Liver (tissue), 9 donors: Measurements from ENCODE around the gene NLK. TPM values are rescaled to one million over a fixed set of nuclear protein-coding genes. Genes with fewer than 3 reads are reported as not detected.

ENCODE experiments used
- DNase-seq: peaks from one replicate; pipeline ENCODE4 v3.0.0-alpha.2; 2017; ENCODE audit warnings: low spot score
- H3K27ac ChIP-seq, 2 donors: one replicate each; pipeline ENCODE4 v1.7.0; 2013; ENCODE audit warnings: inconsistent platforms in 2 of 2, low read length in 2 of 2, control low read depth in 1 of 2, low read depth in 1 of 2, mild to moderate bottlenecking in 1 of 2
- H3K27me3 ChIP-seq, 4 donors: one replicate each; pipeline versions ENCODE4 v1.6.1 to v1.7.0; 2013; ENCODE audit warnings: low read length in 3 of 4, inconsistent platforms in 1 of 4, mild to moderate bottlenecking in 1 of 4, moderate library complexity in 1 of 4; ENCODE audit not compliant: control insufficient read depth in 4 of 4, insufficient read depth in 4 of 4
- H3K36me3 ChIP-seq, 4 donors: one replicate each; pipeline versions ENCODE4 v1.6.1 to v1.7.0; 2013; ENCODE audit warnings: low read length in 3 of 4, mild to moderate bottlenecking in 3 of 4, low read depth in 1 of 4, moderate library complexity in 1 of 4; ENCODE audit not compliant: control insufficient read depth in 4 of 4, insufficient read depth in 3 of 4
- H3K4me1 ChIP-seq, 4 donors: one replicate each; pipeline versions ENCODE4 v1.6.1 to v1.7.0; 2013; ENCODE audit warnings: low read length in 3 of 4, mild to moderate bottlenecking in 3 of 4, moderate library complexity in 1 of 4; ENCODE audit not compliant: control insufficient read depth in 4 of 4, insufficient read depth in 4 of 4
- H3K4me3 ChIP-seq, 3 donors: one replicate each; pipeline versions ENCODE4 v1.6.1 to v1.7.0; 2013; ENCODE audit warnings: low read length in 3 of 3, control low read depth in 1 of 3, low read depth in 1 of 3, mild to moderate bottlenecking in 1 of 3
- H3K9ac ChIP-seq, 2 donors: one replicate each; pipeline ENCODE4 v1.7.0; 2013; ENCODE audit warnings: low read length in 2 of 2, mild to moderate bottlenecking in 2 of 2, moderate library complexity in 2 of 2, control low read depth in 1 of 2, low read depth in 1 of 2
- H3K9me3 ChIP-seq, 4 donors: one replicate each; pipeline versions ENCODE4 v1.6.1 to v1.7.0; 2013; ENCODE audit warnings: low read length in 3 of 4; ENCODE audit not compliant: control insufficient read depth in 4 of 4
- EGR1 ChIP-seq, 2 donors: IDR thresholded peaks; 2 replicates each; pipeline ENCODE4 v1.6.1; 2016 to 2018; ENCODE audit warnings: antibody characterized with exemption in 2 of 2, low read depth in 2 of 2
- FOXA1 ChIP-seq: IDR thresholded peaks from 2 replicates; pipeline ENCODE4 v1.6.1; 2016; ENCODE audit warnings: antibody characterized with exemption
- FOXA2 ChIP-seq: IDR thresholded peaks from 2 replicates; pipeline ENCODE4 v1.6.1; 2016; ENCODE audit warnings: antibody characterized with exemption
- GABPA ChIP-seq, 2 donors: IDR thresholded peaks in 1 of 2; conservative IDR thresholded peaks in 1 of 2; 2 replicates each; pipeline ENCODE4 v1.6.1; 2016; ENCODE audit warnings: antibody characterized with exemption in 2 of 2, mild to moderate bottlenecking in 1 of 2, moderate library complexity in 1 of 2
- HNF4A ChIP-seq, 2 donors: conservative IDR thresholded peaks; 2 replicates each; pipeline ENCODE4 v1.6.1; 2016; ENCODE audit warnings: antibody characterized with exemption in 2 of 2, mild to moderate bottlenecking in 2 of 2
- HNF4G ChIP-seq: IDR thresholded peaks from 2 replicates; pipeline ENCODE4 v1.6.1; 2016; ENCODE audit warnings: antibody characterized with exemption
- JUND ChIP-seq, 2 donors: IDR thresholded peaks; 2 replicates each; pipeline ENCODE4 v1.6.1; 2016; ENCODE audit warnings: antibody characterized with exemption in 2 of 2
- NR2F2 ChIP-seq: IDR thresholded peaks from 2 replicates; pipeline ENCODE4 v1.6.1; 2016; ENCODE audit warnings: antibody characterized with exemption
- RAD21 ChIP-seq, 2 donors: IDR thresholded peaks; 2 replicates each; pipeline ENCODE4 v1.6.1; 2016; ENCODE audit warnings: antibody characterized with exemption in 2 of 2, mild to moderate bottlenecking in 2 of 2
- RXRA ChIP-seq, 2 donors: IDR thresholded peaks; 2 replicates each; pipeline ENCODE4 v1.6.1; 2017 to 2018; ENCODE audit warnings: antibody characterized with exemption in 2 of 2, mild to moderate bottlenecking in 1 of 2
- SP1 ChIP-seq: IDR thresholded peaks from 2 replicates; pipeline ENCODE4 v1.6.1; 2018; ENCODE audit warnings: antibody characterized with exemption, mild to moderate bottlenecking
- TAF1 ChIP-seq: conservative IDR thresholded peaks from 2 replicates; pipeline ENCODE4 v1.6.1; 2016; ENCODE audit warnings: antibody characterized with exemption, mild to moderate bottlenecking
- YY1 ChIP-seq: IDR thresholded peaks from 2 replicates; pipeline ENCODE4 v1.6.1; 2016; ENCODE audit warnings: antibody characterized with exemption, mild to moderate bottlenecking
- WGBS: extraction: QIAGEN DNeasy Blood & Tissue Kit; methylation state at CpG from one replicate; pipeline ENCODE4 v1.1.7; 2013; 5-methylcytosine and 5-hydroxymethylcytosine counted together
- polyA plus RNA-seq, 2 donors: library from polyadenylated mRNA; stranded (reverse) in 1 of 2; unstranded in 1 of 2; fragments of 200-250 nt in 1 of 2; fragments of >200 nt in 1 of 2; fragmentation: Nextera tagmentation in 1 of 2; extraction: Ambion mirVana in 1 of 2; gene quantifications; one replicate each; pipeline versions ENCODE4 v1.2.1 to v1.2.3, GENCODE V29; 2013 to 2015
- total RNA-seq, 2 donors: library from RNA; depleted of rRNA; stranded (reverse); fragments of >200 nt; gene quantifications; one replicate each; pipeline ENCODE4 v1.2.3, GENCODE V29; 2014
- TF ChIP-seq, protein P1 (sequence below): IDR thresholded peaks from 2 replicates; pipeline ENCODE4 v1.6.1; 2016; ENCODE audit warnings: antibody characterized with exemption
- TF ChIP-seq, protein P2 (sequence below): IDR thresholded peaks from 2 replicates; pipeline ENCODE4 v1.6.1; 2016; ENCODE audit warnings: antibody characterized with exemption
- TF ChIP-seq, protein P3 (sequence below): IDR thresholded peaks from 2 replicates; pipeline ENCODE4 v1.6.1; 2016; ENCODE audit warnings: antibody characterized with exemption, mild to moderate bottlenecking
- TF ChIP-seq, protein P4 (sequence below): IDR thresholded peaks from 2 replicates; pipeline ENCODE4 v1.6.1; 2016; ENCODE audit warnings: antibody characterized with exemption
- TF ChIP-seq, protein P5 (sequence below): fragments of 150-350 bp; IDR thresholded peaks from 2 replicates; pipeline ENCODE4 v1.5.1; 2017; ENCODE audit warnings: improper control_type of control experiment, low read depth, low read length; ENCODE audit not compliant: missing input control
- donor health status: healthy.
- donor health status: healthy.
- donor health status: healthy.
- donor health status: healthy.
- donor health status: healthy.

NLK gene
- total and polyA plus RNA-seq, 4 donors, result 4.4 to 17.4 (median 9.2) TPM

GRCh38 chr17:28225867-28226266, 183.4 kb downstream of the NLK start:
- Histone ChIP-seq H3K4me3 (no peak overlapping the region), H3K4me1 (peaks cover 2 to 11% (median 6%) of the 10 kb centered on the region in 4 donors), H3K27me3 (no peaks in the 10 kb centered on the region), H3K36me3 (no peaks in the 10 kb centered on the region), H3K9me3 (no peaks in the 10 kb centered on the region), H3K9ac (no peak overlapping the region), H3K27ac (no peak overlapping the region)
- no peak for DNase-seq
- WGBS, result 77% methylated on average over 1 of the region's 1 CpG
- TF ChIP-seq RAD21 (IDR thresholded peaks at IDR 0.05) (no peak), JUND (IDR thresholded peaks at IDR 0.05) (no peak), FOXA1 (no peak), NR2F2 (no peak), HNF4G (no peak), SP1 (no peak), TAF1 (no peak), GABPA (IDR thresholded peaks at IDR 0.05 in 1 of 2, conservative IDR thresholded peaks at IDR 0.05 in 1 of 2) (no peak), EGR1 (IDR thresholded peaks at IDR 0.05; ENCODE audit: low read depth in 2 of 2) (no peak), RXRA (IDR thresholded peaks at IDR 0.05) (no peak), HNF4A (conservative IDR thresholded peaks at IDR 0.05) (no peak), FOXA2 (no peak), YY1 (no peak)
- TF ChIP-seq, protein P1, sequence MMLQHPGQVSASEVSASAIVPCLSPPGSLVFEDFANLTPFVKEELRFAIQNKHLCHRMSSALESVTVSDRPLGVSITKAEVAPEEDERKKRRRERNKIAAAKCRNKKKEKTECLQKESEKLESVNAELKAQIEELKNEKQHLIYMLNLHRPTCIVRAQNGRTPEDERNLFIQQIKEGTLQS, result no peak
- TF ChIP-seq, protein P2, sequence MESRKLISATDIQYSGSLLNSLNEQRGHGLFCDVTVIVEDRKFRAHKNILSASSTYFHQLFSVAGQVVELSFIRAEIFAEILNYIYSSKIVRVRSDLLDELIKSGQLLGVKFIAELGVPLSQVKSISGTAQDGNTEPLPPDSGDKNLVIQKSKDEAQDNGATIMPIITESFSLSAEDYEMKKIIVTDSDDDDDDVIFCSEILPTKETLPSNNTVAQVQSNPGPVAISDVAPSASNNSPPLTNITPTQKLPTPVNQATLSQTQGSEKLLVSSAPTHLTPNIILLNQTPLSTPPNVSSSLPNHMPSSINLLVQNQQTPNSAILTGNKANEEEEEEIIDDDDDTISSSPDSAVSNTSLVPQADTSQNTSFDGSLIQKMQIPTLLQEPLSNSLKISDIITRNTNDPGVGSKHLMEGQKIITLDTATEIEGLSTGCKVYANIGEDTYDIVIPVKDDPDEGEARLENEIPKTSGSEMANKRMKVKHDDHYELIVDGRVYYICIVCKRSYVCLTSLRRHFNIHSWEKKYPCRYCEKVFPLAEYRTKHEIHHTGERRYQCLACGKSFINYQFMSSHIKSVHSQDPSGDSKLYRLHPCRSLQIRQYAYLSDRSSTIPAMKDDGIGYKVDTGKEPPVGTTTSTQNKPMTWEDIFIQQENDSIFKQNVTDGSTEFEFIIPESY, result no peak
- TF ChIP-seq, protein P3, sequence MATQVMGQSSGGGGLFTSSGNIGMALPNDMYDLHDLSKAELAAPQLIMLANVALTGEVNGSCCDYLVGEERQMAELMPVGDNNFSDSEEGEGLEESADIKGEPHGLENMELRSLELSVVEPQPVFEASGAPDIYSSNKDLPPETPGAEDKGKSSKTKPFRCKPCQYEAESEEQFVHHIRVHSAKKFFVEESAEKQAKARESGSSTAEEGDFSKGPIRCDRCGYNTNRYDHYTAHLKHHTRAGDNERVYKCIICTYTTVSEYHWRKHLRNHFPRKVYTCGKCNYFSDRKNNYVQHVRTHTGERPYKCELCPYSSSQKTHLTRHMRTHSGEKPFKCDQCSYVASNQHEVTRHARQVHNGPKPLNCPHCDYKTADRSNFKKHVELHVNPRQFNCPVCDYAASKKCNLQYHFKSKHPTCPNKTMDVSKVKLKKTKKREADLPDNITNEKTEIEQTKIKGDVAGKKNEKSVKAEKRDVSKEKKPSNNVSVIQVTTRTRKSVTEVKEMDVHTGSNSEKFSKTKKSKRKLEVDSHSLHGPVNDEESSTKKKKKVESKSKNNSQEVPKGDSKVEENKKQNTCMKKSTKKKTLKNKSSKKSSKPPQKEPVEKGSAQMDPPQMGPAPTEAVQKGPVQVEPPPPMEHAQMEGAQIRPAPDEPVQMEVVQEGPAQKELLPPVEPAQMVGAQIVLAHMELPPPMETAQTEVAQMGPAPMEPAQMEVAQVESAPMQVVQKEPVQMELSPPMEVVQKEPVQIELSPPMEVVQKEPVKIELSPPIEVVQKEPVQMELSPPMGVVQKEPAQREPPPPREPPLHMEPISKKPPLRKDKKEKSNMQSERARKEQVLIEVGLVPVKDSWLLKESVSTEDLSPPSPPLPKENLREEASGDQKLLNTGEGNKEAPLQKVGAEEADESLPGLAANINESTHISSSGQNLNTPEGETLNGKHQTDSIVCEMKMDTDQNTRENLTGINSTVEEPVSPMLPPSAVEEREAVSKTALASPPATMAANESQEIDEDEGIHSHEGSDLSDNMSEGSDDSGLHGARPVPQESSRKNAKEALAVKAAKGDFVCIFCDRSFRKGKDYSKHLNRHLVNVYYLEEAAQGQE, result no peak
- TF ChIP-seq, protein P4, sequence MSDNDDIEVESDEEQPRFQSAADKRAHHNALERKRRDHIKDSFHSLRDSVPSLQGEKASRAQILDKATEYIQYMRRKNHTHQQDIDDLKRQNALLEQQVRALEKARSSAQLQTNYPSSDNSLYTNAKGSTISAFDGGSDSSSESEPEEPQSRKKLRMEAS, result no peak
- TF ChIP-seq, protein P5, sequence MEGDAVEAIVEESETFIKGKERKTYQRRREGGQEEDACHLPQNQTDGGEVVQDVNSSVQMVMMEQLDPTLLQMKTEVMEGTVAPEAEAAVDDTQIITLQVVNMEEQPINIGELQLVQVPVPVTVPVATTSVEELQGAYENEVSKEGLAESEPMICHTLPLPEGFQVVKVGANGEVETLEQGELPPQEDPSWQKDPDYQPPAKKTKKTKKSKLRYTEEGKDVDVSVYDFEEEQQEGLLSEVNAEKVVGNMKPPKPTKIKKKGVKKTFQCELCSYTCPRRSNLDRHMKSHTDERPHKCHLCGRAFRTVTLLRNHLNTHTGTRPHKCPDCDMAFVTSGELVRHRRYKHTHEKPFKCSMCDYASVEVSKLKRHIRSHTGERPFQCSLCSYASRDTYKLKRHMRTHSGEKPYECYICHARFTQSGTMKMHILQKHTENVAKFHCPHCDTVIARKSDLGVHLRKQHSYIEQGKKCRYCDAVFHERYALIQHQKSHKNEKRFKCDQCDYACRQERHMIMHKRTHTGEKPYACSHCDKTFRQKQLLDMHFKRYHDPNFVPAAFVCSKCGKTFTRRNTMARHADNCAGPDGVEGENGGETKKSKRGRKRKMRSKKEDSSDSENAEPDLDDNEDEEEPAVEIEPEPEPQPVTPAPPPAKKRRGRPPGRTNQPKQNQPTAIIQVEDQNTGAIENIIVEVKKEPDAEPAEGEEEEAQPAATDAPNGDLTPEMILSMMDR, result no peak
